ENCODE results near the gene COX8A. TPM values are rescaled to one million over a fixed set of nuclear protein-coding genes. Genes with fewer than 3 reads are reported as not detected.

COX8A gene
- total RNA-seq, 3 donors from 2014 or later = 257 to 326 (median 293) TPM

- TF ChIP-seq CTCF (IDR thresholded peaks at IDR 0.05) = peak in 1 of 3 donors; percentile 4
- peak; percentile 21 for TF ChIP-seq POLR2A (IDR thresholded peaks at IDR 0.05)
- peak; percentile 80 to 87 (median 82) for TF ChIP-seq POLR2AphosphoS5 (IDR thresholded peaks at IDR 0.05)
- Histone ChIP-seq H3K4me3 (peak within 1 kb of the TSS; percentile 90 to 100 (median 99)), H3K36me3 (no peaks in the 10 kb centered on the region), H3K4me1 (peaks cover 0 to 2% of the 10 kb centered on the region in 2 donors), H3K9me3 (no peaks in the 10 kb centered on the region), H3K27me3 (no peaks in the 10 kb centered on the region), H3K27ac (peak within 1 kb of the TSS; percentile 91 to 93)
- intact Hi-C loops (cut with DNase I; ENCODE audit: low total_unique reads) = no loop called here
- peak; percentile 93 to 97 for DNase-seq (ENCODE audit: low spot score in 2 of 2)
Measured at GRCh38 chr11:63986156-63986931, 11.9 kb downstream of the COX8A start, which contains the start of gene OTUB1. TSS of gene OTUB1 (plus strand) at chr11:63986438. CDS start at chr11:63986457, 19 bp downstream.

GRCh38 chr11:63986932-63987513 lies 12.6 kb downstream of the COX8A start:
- peak overlapping the region; percentile 90 to 100 (median 99) for H3K4me3 ChIP-seq
- no peaks in the 10 kb centered on the region for H3K27me3 ChIP-seq
- no peaks in the 10 kb centered on the region for H3K36me3 ChIP-seq
- H3K27ac ChIP-seq = peak overlapping the region; percentile 91 to 93
- peaks cover 0 to 2% of the 10 kb centered on the region in 2 donors for H3K4me1 ChIP-seq
- intact Hi-C loops (cut with DNase I; ENCODE audit: low total_unique reads) = no loop called here
- DNase-seq (ENCODE audit: low spot score in 2 of 2) = no peak
- H3K9me3 ChIP-seq = no peaks in the 10 kb centered on the region
- no peak for TF ChIP-seq CTCF (IDR thresholded peaks at IDR 0.05)
- no peak for TF ChIP-seq POLR2AphosphoS5 (IDR thresholded peaks at IDR 0.05)
- TF ChIP-seq POLR2A (IDR thresholded peaks at IDR 0.05) = no peak

DNA sequence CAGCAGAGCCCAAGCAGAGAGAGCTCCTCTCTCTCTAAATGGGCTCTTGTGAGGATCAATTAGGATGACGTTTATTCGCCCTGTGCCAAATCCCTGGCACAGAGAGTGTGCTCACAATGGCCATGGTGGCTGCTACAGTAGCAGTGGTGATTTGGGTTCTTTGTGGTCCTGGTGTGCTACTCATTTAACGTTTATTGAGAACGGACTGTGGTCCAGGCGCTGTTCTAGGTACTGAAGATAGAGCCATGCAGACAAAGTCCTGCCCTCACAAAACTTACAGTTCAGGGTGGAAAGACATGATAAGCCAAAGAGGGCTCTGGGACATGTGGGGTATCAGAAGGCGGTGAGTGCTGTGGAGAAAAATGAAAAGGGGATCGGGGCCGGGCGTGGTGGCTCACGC lies 17.1 kb downstream of the COX8A start:
- Histone ChIP-seq H3K4me3 (no peak overlapping the region), H3K4me1 (no peaks in the 10 kb centered on the region), H3K27ac (no peak overlapping the region), H3K9me3 (no peaks in the 10 kb centered on the region), H3K36me3 (no peaks in the 10 kb centered on the region), H3K27me3 (no peaks in the 10 kb centered on the region)
- intact Hi-C loops (cut with DNase I; ENCODE audit: low total_unique reads) = no loop called here
- DNase-seq (ENCODE audit: low spot score in 2 of 2) = no peak
- TF ChIP-seq POLR2A (IDR thresholded peaks at IDR 0.05) (no peak), POLR2AphosphoS5 (IDR thresholded peaks at IDR 0.05) (no peak), CTCF (IDR thresholded peaks at IDR 0.05) (no peak)

DNA sequence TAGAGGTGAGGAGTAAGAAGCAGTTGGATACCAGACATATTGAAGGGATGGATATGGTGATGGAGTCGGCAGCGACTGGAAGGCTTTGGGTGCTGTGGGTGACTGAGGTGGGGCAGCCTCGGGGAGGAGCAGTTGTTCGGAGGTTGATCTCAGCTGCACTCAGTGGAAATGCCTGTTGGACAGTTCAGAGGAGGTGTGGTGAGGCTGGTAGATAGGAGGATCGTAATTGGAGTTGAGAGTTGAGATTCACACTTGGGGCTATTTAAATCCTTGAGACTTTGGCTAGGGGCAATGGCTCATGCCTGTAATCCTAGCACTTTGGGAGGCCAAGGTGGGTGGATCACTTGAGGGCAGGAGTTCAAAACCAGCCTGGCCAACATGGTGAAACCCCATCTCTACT lies 18.7 kb downstream of the COX8A start:
- H3K4me1 ChIP-seq = no peaks in the 10 kb centered on the region
- TF ChIP-seq POLR2A (IDR thresholded peaks at IDR 0.05) = no peak
- TF ChIP-seq CTCF (IDR thresholded peaks at IDR 0.05) = no peak
- no peak for TF ChIP-seq POLR2AphosphoS5 (IDR thresholded peaks at IDR 0.05)
- intact Hi-C loops (cut with DNase I; ENCODE audit: low total_unique reads) = no loop called here
- H3K4me3 ChIP-seq = no peak overlapping the region
- H3K36me3 ChIP-seq = no peaks in the 10 kb centered on the region
- DNase-seq (ENCODE audit: low spot score in 2 of 2) = no peak
- H3K27me3 ChIP-seq = no peaks in the 10 kb centered on the region
- no peaks in the 10 kb centered on the region for H3K9me3 ChIP-seq
- H3K27ac ChIP-seq = no peak overlapping the region

- H3K4me1 ChIP-seq = peaks cover 2 to 4% of the 10 kb centered on the region in 2 donors
- H3K27me3 ChIP-seq = no peaks in the 10 kb centered on the region
- H3K27ac ChIP-seq = no peak overlapping the region
- TF ChIP-seq POLR2A (IDR thresholded peaks at IDR 0.05) = no peak
- TF ChIP-seq POLR2AphosphoS5 (IDR thresholded peaks at IDR 0.05) = no peak
- TF ChIP-seq CTCF (IDR thresholded peaks at IDR 0.05) = no peak
- no peak overlapping the region for H3K4me3 ChIP-seq
- intact Hi-C loops (cut with DNase I; ENCODE audit: low total_unique reads) = no loop called here
- H3K36me3 ChIP-seq = no peaks in the 10 kb centered on the region
- DNase-seq (ENCODE audit: low spot score in 2 of 2) = no peak
- H3K9me3 ChIP-seq = no peaks in the 10 kb centered on the region
Measured at GRCh38 chr11:63993993-63994392, 19.6 kb downstream of the COX8A start.

Data from breast epithelium (tissue), 4 donors.